ENCODE measurements around the gene ANHX. TPM values are rescaled to one million over a fixed set of nuclear protein-coding genes. Genes with fewer than 3 reads are reported as not detected.
A peak's percentile ranks its signal among the peaks of the same experiment; 100 is the strongest.

ANHX gene
- polyA plus RNA-seq, 3 donors from 2014 or later: not detected

DNA sequence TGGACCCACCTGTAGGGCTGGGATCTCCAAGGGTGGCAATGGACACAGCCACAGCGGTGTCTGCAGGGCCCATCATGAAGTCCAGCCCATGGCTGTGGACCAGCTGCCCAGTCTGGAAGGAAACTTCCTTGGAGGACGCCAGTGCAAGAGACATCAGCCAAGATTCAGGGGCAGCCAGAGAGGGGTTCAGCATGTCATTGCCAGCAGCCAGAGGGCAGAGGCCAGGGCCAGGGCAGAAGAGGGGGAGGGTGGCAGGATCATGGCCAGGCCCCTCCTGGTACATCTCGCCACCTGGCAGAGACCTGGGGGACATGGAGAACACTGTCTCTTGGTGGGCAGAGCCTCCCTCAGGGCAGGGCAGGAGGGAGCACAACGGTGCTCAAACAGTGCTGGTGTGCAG lies 10.2 kb downstream of the ANHX start:
- no peak for DNase-seq
- Mint-ChIP-seq H3K4me3 (no peak overlapping the region), H3K4me1 (no peaks in the 10 kb centered on the region), H3K27ac (no peak overlapping the region), H3K27me3 (ENCODE audit: low read depth in 3 of 3) (peaks cover 0 to 4% (median 1%) of the 10 kb centered on the region in 3 donors), H3K36me3 (peaks cover 0 to 3% (median 3%) of the 10 kb centered on the region in 3 donors), H3K9me3 (peaks cover 7 to 40% (median 28%) of the 10 kb centered on the region in 6 donors)

- no peak overlapping the region for H3K27ac Mint-ChIP-seq
- no peak overlapping the region for H3K4me3 Mint-ChIP-seq
- no peaks in the 10 kb centered on the region for H3K4me1 Mint-ChIP-seq
- peaks cover 1 to 6% (median 3%) of the 10 kb centered on the region in 3 donors for H3K27me3 Mint-ChIP-seq (ENCODE audit: low read depth in 3 of 3)
- H3K9me3 Mint-ChIP-seq: peaks cover 13 to 44% (median 41%) of the 10 kb centered on the region in 6 donors
- H3K36me3 Mint-ChIP-seq: peaks cover 0 to 16% (median 8%) of the 10 kb centered on the region in 3 donors
- DNase-seq: no peak
Observed at GRCh38 chr12:133222211-133222610, 13.5 kb downstream of the ANHX start.

DNA sequence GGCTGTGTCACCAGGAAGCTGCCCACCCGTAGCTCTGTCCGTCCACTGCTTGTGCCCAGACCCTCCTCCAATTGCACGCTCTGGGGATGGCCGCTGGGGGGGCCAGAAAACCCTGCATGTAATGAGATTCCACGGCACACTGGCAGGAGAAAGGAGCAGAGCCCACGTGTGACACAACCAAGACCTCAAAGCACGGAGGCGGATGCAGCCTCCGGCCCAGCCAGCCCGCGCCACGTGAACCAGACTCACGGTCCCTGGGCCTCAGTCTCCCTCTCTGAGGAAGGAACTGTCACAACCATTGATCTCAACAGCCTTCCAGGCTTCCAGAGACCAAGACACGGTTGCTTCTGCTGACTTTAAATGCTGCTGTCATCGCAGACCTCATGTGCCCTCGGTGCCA lies 14.4 kb downstream of the ANHX start:
- no peak overlapping the region for H3K4me3 Mint-ChIP-seq
- H3K4me1 Mint-ChIP-seq: no peaks in the 10 kb centered on the region
- H3K27me3 Mint-ChIP-seq (ENCODE audit: low read depth in 3 of 3): peaks cover 1 to 6% (median 3%) of the 10 kb centered on the region in 3 donors
- H3K27ac Mint-ChIP-seq: no peak overlapping the region
- no peak for DNase-seq
- peaks cover 0 to 16% (median 8%) of the 10 kb centered on the region in 3 donors for H3K36me3 Mint-ChIP-seq
- peaks cover 16 to 49% (median 40%) of the 10 kb centered on the region in 6 donors for H3K9me3 Mint-ChIP-seq

- Mint-ChIP-seq H3K27me3 (ENCODE audit: low read depth in 3 of 3) (peaks cover 1 to 6% (median 3%) of the 10 kb centered on the region in 3 donors), H3K27ac (no peak overlapping the region), H3K9me3 (peaks cover 22 to 50% (median 44%) of the 10 kb centered on the region in 6 donors), H3K4me1 (no peaks in the 10 kb centered on the region), H3K36me3 (peaks cover 0 to 16% (median 8%) of the 10 kb centered on the region in 3 donors), H3K4me3 (no peak overlapping the region)
- no peak for DNase-seq
Observed at GRCh38 chr12:133220521-133220920, 15.2 kb downstream of the ANHX start.

GRCh38 chr12:133217219-133217618 lies 18.5 kb downstream of the ANHX start:
- Mint-ChIP-seq H3K9me3 (peaks cover 31 to 70% (median 58%) of the 10 kb centered on the region in 6 donors), H3K4me1 (no peaks in the 10 kb centered on the region), H3K27me3 (ENCODE audit: low read depth in 3 of 3) (peaks cover 0 to 4% (median 3%) of the 10 kb centered on the region in 3 donors), H3K4me3 (no peak overlapping the region), H3K27ac (no peak overlapping the region), H3K36me3 (peaks cover 0 to 16% (median 5%) of the 10 kb centered on the region in 3 donors)
- no peak for DNase-seq

DNA sequence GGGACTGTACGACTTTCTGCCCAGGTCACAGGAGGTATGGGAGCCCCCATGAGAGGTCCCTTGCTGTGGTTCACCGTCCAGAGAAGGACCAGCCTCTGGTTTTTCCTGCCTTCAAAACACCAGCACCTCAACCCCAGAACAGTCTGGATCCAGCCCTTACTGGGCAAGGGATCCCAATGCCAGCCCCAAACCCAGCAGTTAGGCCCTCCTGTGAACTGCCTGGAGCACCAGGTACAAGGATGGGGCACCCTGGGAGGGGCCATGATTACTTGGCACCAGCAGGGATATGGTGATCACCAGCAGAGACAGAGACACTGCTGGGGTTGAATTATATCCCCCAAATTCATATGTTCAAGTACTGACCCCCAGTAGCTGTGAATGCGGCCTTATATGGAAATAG lies 20.0 kb downstream of the ANHX start:
- Mint-ChIP-seq H3K27ac (no peak overlapping the region), H3K27me3 (ENCODE audit: low read depth in 3 of 3) (peaks cover 0 to 4% (median 3%) of the 10 kb centered on the region in 3 donors), H3K4me1 (no peaks in the 10 kb centered on the region), H3K9me3 (peaks cover 35 to 76% (median 67%) of the 10 kb centered on the region in 6 donors), H3K4me3 (no peak overlapping the region), H3K36me3 (peaks cover 4 to 20% (median 5%) of the 10 kb centered on the region in 3 donors)
- no peak for DNase-seq

DNA sequence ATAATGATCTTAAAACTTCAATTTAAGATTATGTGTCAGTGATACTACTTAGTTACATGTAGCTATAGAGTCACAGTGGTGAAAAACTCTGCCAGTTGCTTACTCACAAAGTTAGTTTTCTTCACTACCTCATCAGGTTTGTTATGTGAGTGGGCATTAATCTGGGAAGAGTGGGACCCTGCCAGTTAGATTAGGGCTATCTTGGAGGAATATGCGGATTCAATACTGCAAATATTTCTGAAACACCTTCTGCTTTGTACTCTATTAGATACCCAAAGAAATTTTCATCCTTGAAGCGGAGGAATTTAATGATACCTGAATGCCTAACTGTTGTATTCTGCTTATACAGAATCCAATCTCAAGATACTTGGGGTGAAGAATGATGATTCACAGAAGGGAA lies 29.3 kb downstream of the ANHX start:
- H3K36me3 Mint-ChIP-seq: peaks cover 32 to 42% (median 40%) of the 10 kb centered on the region in 3 donors
- peaks cover 51 to 96% (median 88%) of the 10 kb centered on the region in 6 donors for H3K9me3 Mint-ChIP-seq
- no peaks in the 10 kb centered on the region for H3K4me1 Mint-ChIP-seq
- peaks cover 10 to 20% (median 16%) of the 10 kb centered on the region in 3 donors for H3K27me3 Mint-ChIP-seq (ENCODE audit: low read depth in 3 of 3)
- no peak for DNase-seq
- no peak overlapping the region for H3K27ac Mint-ChIP-seq
- no peak overlapping the region for H3K4me3 Mint-ChIP-seq

DNA sequence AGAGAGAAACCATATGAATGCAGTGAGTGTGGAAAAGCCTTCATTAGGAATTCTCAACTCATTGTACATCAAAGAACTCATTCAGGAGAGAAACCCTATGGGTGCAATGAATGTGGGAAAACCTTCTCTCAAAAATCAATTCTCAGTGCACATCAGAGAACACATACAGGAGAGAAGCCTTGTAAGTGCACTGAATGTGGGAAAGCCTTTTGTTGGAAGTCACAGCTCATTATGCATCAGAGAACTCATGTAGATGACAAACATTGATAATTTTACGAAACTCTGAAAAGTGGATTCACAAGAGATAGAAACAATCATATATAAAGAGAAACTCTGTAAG lies 31.4 kb downstream of the ANHX start:
- no peak overlapping the region for H3K27ac Mint-ChIP-seq
- peaks cover 57 to 94% (median 91%) of the 10 kb centered on the region in 6 donors for H3K9me3 Mint-ChIP-seq
- H3K27me3 Mint-ChIP-seq (ENCODE audit: low read depth in 3 of 3): peaks cover 10 to 20% (median 16%) of the 10 kb centered on the region in 3 donors
- no peak overlapping the region for H3K4me3 Mint-ChIP-seq
- H3K36me3 Mint-ChIP-seq: peaks cover 52 to 58% (median 58%) of the 10 kb centered on the region in 3 donors
- H3K4me1 Mint-ChIP-seq: peaks cover 0 to 6% of the 10 kb centered on the region in 2 donors
- no peak for DNase-seq

- peaks cover 10 to 20% (median 16%) of the 10 kb centered on the region in 3 donors for H3K27me3 Mint-ChIP-seq (ENCODE audit: low read depth in 3 of 3)
- peaks cover 56 to 91% (median 87%) of the 10 kb centered on the region in 6 donors for H3K9me3 Mint-ChIP-seq
- peaks cover 52 to 62% (median 57%) of the 10 kb centered on the region in 3 donors for H3K36me3 Mint-ChIP-seq
- H3K27ac Mint-ChIP-seq: peak overlapping the region in 1 of 6 donors; percentile 79
- H3K4me1 Mint-ChIP-seq: peaks cover 0 to 6% of the 10 kb centered on the region in 2 donors
- no peak for DNase-seq
- no peak overlapping the region for H3K4me3 Mint-ChIP-seq
Observed at GRCh38 chr12:133203344-133204263, 32.1 kb downstream of the ANHX start.

GRCh38 chr12:133202493-133203343 lies 33.0 kb downstream of the ANHX start:
- no peak overlapping the region for H3K4me3 Mint-ChIP-seq
- no peak overlapping the region for H3K27ac Mint-ChIP-seq
- peaks cover 0 to 6% of the 10 kb centered on the region in 2 donors for H3K4me1 Mint-ChIP-seq
- peaks cover 53 to 85% (median 80%) of the 10 kb centered on the region in 6 donors for H3K9me3 Mint-ChIP-seq
- H3K27me3 Mint-ChIP-seq (ENCODE audit: low read depth in 3 of 3): peaks cover 10 to 20% (median 16%) of the 10 kb centered on the region in 3 donors
- H3K36me3 Mint-ChIP-seq: peaks cover 52 to 62% (median 55%) of the 10 kb centered on the region in 3 donors
- no peak for DNase-seq

- peaks cover 50 to 79% (median 73%) of the 10 kb centered on the region in 6 donors for H3K9me3 Mint-ChIP-seq
- DNase-seq: no peak
- no peak overlapping the region for H3K4me3 Mint-ChIP-seq
- H3K36me3 Mint-ChIP-seq: peaks cover 52 to 62% (median 55%) of the 10 kb centered on the region in 3 donors
- H3K4me1 Mint-ChIP-seq: peaks cover 0 to 6% of the 10 kb centered on the region in 2 donors
- no peak overlapping the region for H3K27ac Mint-ChIP-seq
- peaks cover 10 to 20% (median 16%) of the 10 kb centered on the region in 3 donors for H3K27me3 Mint-ChIP-seq (ENCODE audit: low read depth in 3 of 3)
Observed at GRCh38 chr12:133201888-133202287, 33.8 kb downstream of the ANHX start.

- Mint-ChIP-seq H3K27ac (no peak overlapping the region), H3K27me3 (ENCODE audit: low read depth in 3 of 3) (peaks cover 0 to 4% (median 0%) of the 10 kb centered on the region in 3 donors), H3K4me3 (no peak overlapping the region), H3K4me1 (peaks cover 2 to 6% of the 10 kb centered on the region in 2 donors), H3K9me3 (peaks cover 37 to 85% (median 81%) of the 10 kb centered on the region in 6 donors), H3K36me3 (peaks cover 79 to 86% (median 85%) of the 10 kb centered on the region in 3 donors)
- DNase-seq: no peak
Observed at GRCh38 chr12:133192847-133193246, 42.8 kb downstream of the ANHX start.

- no peak overlapping the region for H3K4me3 Mint-ChIP-seq
- H3K9me3 Mint-ChIP-seq: peaks cover 46 to 93% (median 83%) of the 10 kb centered on the region in 6 donors
- H3K4me1 Mint-ChIP-seq: peaks cover 2 to 15% of the 10 kb centered on the region in 2 donors
- no peak for DNase-seq
- H3K27me3 Mint-ChIP-seq (ENCODE audit: low read depth in 3 of 3): peaks cover 0 to 6% (median 0%) of the 10 kb centered on the region in 3 donors
- H3K27ac Mint-ChIP-seq: no peak overlapping the region
- H3K36me3 Mint-ChIP-seq: peaks cover 94 to 100% (median 100%) of the 10 kb centered on the region in 3 donors
Observed at GRCh38 chr12:133190176-133190575, 45.5 kb downstream of the ANHX start.

Measured in immature natural killer cell (primary cell).